ENCODE results near the gene LSAMP.

The LSAMP gene

GRCh38 chr3:116298151-116298550, 147.1 kb downstream of the LSAMP start:
- no peak for DNase-seq

DNA sequence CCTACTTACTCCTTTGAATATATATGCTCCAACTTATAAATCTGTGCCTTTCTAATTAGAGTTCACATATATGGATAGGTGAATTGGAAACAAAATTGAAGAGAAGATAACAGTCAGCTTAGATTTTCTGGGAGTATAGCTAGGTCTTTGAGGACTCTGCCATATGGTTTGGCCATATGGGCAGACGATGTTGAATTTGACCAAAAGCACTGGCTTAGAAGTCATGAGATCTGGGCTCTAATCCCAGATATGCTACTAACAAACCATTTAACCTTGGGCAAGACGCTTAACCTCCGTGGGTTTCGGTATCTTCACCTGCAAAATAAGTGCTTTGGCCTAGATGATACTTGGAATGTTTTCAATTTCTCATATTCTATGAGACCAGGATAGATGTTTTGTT, 154.1 kb downstream of the LSAMP start:
- no peak for DNase-seq

GRCh38 chr3:116288485-116288884, 156.8 kb downstream of the LSAMP start:
- DNase-seq: no peak

- DNase-seq: no peak
Measured at GRCh38 chr3:116285781-116286421, 159.4 kb downstream of the LSAMP start.

GRCh38 chr3:116281313-116282143, 163.8 kb downstream of the LSAMP start:
- no peak for DNase-seq

GRCh38 chr3:116280130-116280740, 165.1 kb downstream of the LSAMP start:
- DNase-seq: peak in 34 of 56 donors; percentile 4 to 70 (median 23)

DNA sequence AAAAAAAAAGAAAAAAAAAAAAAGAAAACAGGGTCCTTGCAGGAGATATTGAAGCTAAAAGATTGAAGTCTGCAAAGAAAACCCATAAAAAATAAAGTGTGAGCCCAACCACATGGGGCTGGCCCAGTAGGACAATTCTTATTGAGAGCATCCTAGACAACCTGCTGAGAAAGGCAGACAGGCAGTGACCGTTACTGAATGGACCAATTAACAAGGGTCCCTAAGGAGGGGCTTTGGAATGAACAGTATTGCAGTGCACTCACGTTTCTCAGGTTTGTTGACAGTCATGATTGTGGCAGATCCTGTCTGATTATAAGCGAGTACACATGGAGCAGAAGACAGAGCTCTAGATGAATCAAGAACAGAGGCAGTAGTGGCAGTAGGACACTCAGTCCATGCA, 168.6 kb downstream of the LSAMP start:
- no peak for DNase-seq

- DNase-seq: no peak
Measured at GRCh38 chr3:116270056-116270455, 175.2 kb downstream of the LSAMP start.

GRCh38 chr3:116267116-116267515, 178.2 kb downstream of the LSAMP start:
- no peak for DNase-seq

DNA sequence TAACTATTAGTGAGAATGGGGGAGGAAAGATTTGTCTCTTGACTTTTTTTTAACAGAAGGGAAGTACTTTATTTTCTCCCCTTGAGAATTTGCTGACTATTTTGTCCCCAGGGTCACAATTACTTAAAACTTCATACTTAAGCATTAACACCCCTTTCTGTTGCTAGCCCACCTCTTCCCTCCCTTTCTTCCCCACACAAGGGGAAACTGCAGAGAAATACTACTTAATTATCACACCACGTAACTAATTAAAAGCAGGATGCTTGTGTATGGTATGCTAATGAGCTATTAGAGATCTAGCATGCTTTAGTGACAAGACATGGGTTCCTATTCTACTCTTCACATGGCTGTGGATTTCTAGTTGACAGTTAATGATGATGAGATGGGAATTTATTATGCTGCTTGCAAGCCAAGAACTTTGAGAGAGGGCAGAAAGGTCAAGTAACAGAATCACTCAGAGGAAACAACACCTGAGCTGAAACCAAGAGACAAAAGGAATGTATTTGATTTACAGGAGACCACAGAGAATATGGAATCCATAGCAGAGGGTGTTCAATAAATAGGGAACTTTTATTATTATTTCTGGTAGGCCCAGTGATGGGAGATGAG, 179.2 kb downstream of the LSAMP start:
- DNase-seq: no peak

GRCh38 chr3:116265320-116265695, 180.0 kb downstream of the LSAMP start:
- DNase-seq: no peak

DNA sequence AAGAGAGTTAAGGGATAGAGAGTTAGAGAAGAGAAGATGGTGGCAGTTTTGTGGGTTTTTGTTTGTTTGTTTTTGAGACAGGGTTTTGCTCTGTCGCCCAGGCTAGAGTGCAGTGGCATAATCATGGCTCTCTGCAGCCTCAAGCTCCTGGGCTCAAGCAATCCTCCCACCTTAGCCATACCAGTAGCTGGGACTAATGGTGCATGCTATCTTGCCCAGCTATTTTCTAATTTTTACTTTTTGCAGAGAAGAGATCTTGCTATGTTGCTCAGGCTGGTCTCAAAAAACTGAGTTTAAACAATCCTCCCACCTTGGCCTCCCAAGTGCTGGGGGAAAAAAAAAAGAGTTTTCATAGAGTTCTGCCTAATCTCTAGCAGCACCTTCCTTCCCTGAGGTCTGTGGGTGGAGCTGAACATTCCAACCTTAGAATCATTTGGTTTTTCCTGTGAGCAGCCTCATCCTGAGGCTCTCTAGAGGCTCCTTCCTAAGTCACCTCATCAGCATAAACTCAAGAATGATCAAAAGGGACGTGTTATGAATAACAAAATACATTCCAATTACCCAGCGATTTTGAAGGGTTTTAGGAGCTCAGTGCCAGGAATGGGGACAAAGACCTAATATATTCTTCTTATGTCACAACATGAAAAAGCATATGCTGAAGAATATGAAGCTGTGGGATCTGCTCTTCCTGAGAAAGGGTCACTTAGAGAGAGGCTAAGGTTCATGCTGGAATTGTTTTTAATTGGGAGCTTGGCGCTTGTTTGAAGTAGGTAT, 180.6 kb downstream of the LSAMP start:
- DNase-seq: no peak

DNA sequence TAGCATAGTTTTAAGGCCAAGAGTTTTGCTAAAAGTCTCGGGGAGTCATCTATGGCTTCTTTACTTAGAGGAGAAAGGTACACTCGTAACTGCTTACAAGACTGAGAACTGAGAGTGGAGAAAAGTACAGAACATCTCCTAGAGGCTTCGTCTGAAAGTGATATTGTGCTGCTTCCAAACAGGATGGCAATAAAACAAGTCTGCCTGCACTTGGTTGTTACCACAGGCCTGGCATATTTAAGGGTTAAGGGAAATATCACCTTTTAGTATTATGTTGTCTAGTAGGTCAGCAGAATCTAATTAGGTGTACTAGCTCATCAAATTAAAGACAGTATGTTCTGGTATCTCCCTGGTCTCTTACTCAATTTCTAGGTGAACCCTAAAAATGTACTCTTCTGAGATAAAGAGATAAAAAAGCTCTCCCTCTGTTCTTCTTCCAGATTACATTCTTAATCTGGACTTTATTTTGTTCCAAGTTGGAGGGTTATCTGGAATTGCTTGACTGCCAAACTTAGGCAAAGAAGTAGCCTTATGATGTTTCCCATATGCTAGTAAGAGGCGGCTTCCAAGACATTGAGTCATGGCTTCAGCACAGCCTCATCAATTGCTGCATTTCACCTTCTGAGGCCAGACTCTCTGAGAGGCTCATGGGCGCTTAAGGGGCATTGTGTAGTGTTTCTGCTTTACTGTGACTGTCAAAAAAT, 181.3 kb downstream of the LSAMP start:
- DNase-seq: no peak

GRCh38 chr3:116260491-116260890, 184.8 kb downstream of the LSAMP start:
- DNase-seq: no peak

DNA sequence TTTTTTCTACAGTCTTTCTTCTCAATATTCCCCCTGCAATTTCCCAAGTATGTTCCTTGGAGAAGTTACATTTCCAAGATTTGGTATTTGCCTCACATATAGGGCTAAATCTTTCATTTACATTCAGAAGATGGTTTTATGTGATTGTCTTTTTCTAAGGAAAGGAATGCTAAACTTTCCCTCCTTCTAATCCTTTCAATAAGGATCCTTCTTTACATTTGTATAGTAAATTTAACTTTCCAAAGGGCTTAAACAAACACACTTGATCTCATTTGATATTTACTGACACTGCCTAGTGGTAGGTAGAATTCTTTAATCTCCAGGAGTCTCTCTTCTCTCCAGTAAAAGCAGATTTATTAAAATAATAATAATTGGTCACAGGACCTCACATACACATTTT, 185.3 kb downstream of the LSAMP start:
- DNase-seq: no peak

DNA sequence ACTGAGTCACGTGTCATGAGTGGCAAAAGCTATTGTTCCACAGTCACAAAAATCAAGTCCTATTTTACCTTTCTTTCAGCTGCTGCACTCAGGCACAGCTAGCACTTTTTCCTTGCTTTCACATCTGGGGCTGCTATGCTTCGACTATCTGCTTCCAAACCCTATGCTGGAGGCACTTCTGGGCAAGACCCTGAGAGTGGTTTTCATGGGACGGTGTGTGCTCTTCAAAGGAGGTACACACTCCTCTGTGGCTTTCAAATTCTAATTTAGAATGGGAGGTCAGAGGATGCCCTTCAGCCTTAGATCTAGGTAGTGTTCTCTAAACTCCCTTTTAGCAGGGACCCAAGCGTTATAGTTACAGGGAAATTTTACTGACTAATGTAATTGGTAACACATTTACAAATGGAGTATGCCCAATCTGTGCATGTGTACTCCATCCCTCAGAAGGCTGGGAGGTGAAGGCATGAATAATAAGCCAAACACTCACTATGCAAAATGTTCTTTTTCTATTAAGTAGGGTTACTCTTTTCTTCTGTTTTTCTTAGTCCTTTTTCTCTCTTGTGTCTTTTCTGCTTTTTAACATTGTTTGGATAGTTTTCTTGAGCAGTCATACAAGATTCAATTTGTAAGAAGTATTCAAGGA, 188.3 kb downstream of the LSAMP start:
- DNase-seq: no peak

DNA sequence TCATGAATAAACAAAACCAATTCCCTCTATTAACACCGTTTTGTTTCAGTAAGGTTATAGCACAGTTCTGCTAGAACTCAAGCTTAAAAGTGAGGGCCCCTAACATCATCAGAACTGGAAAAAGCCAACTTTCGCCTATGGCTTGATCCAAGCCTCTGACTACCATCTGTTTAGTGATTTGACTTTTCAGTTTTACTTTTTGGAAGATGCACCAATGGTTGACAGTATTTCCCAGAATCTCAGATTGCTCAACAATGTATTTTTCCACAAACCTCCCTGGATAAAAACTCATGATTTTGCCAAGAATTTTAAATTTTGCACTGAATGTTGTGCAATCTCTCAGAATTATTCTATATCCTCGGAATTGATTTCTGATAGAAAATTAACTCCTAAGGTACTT, 190.7 kb downstream of the LSAMP start:
- no peak for DNase-seq

DNA sequence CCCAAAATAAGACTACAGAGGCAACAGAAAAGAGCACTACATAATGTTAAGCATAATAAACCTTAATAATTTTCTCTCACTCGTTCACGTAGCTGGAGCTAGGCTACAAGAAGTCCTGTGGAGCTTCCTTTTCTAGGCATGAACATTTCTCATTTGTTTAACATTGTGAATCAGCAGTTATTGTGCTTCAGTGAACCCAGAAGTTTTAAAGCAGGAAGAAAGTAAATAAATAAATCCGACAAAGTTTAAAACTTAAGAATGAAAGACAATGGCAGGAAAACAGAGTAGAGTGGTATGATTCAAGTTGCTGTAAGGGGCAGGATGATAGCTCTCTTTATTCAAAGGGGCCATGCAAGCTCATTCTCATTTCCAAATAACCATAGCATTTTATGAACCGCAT, 191.8 kb downstream of the LSAMP start:
- DNase-seq: no peak

GRCh38 chr3:116247605-116248004, 197.7 kb downstream of the LSAMP start:
- no peak for DNase-seq

DNA sequence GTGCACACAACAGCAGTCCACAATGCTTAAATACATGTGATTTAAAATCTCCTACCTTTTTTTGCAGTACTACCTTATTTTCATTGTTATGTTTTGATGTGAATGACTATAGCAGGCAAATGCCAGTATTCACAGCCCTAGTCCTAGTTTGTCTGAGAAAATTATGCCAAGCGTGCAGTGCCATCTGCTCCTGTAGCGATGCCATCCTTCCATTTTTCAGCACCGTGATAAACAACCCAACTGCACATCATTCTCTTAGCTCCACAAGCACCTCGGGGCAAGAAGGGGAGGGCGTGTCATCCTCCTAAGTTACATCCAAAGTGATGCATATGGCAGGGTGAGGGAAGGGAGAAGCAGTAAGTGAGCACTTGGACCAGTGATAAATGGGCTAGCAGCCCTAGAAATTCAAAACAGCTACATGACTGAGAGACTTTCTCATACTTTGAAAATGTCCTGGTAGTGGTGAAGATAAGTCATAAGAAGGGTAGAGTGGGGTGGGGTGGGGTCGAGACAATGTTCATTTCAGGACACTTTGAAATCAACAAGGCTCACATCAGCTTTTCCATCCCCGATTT, 198.8 kb downstream of the LSAMP start:
- DNase-seq: no peak
